ENCODE data around the gene AXIN1. TPM values are rescaled to one million over a fixed set of nuclear protein-coding genes. Genes with fewer than 3 reads are reported as not detected.

AXIN1 gene
- total RNA-seq, 2 experiments from 2014 or later, result 20.0 to 23.8 TPM

- no peak overlapping the region for H3K4me3 Mint-ChIP-seq
- POLR2A ChIA-PET, result no interaction called here
- ATAC-seq (no peak), DNase-seq (no peak)
- H3K36me3 Mint-ChIP-seq (ENCODE audit: low read depth), result peaks cover 8% of the 10 kb centered on the region
- H3K27ac Mint-ChIP-seq, result no peak overlapping the region
- H3K4me1 Mint-ChIP-seq, result peaks cover 49% of the 10 kb centered on the region
- H3K9me3 Mint-ChIP-seq (ENCODE audit: low read depth), result no peaks in the 10 kb centered on the region
- CTCF ChIA-PET, result interaction anchor here (0.6 kb wide), 2 partner anchors 107 to 182 kb away, joined by 3 to 4 read pairs; no protein-coding TSS in a partner anchor
- intact Hi-C loops (cut with DNase I, micrococcal nuclease), result no loop called here
- no peaks in the 10 kb centered on the region for H3K27me3 Mint-ChIP-seq
Observed at GRCh38 chr16:321532-321931, 31.0 kb downstream of the AXIN1 start.

- ATAC-seq, result no peak
Observed at GRCh38 chr16:320206-320605, 32.3 kb downstream of the AXIN1 start.

GRCh38 chr16:318628-319027, 33.9 kb downstream of the AXIN1 start:
- no peak overlapping the region for H3K4me3 Mint-ChIP-seq
- intact Hi-C loops (cut with DNase I, micrococcal nuclease), result no loop called here
- ChIA-PET POLR2A (no interaction called here), CTCF (no interaction called here)
- H3K27ac Mint-ChIP-seq, result no peak overlapping the region
- DNase-seq (peak; percentile 38), ATAC-seq (peak; percentile 36)
- no peaks in the 10 kb centered on the region for H3K9me3 Mint-ChIP-seq (ENCODE audit: low read depth)
- peaks cover 29% of the 10 kb centered on the region for H3K4me1 Mint-ChIP-seq
- no peaks in the 10 kb centered on the region for H3K27me3 Mint-ChIP-seq
- H3K36me3 Mint-ChIP-seq (ENCODE audit: low read depth), result peaks cover 7% of the 10 kb centered on the region

More at GRCh38 chr16:320206-320605, 32.3 kb downstream of the AXIN1 start:
- intact Hi-C loops (cut with DNase I, micrococcal nuclease), result no loop called here
- DNase-seq, result no peak
- H3K27ac Mint-ChIP-seq, result no peak overlapping the region
- ChIA-PET CTCF (interaction anchor here (0.6 kb wide), 1 partner anchor 137 kb away, joined by 3 read pairs; no protein-coding TSS in a partner anchor), POLR2A (no interaction called here)
- H3K4me1 Mint-ChIP-seq, result peaks cover 40% of the 10 kb centered on the region
- H3K4me3 Mint-ChIP-seq, result no peak overlapping the region
- peaks cover 7% of the 10 kb centered on the region for H3K36me3 Mint-ChIP-seq (ENCODE audit: low read depth)
- H3K27me3 Mint-ChIP-seq, result no peaks in the 10 kb centered on the region
- no peaks in the 10 kb centered on the region for H3K9me3 Mint-ChIP-seq (ENCODE audit: low read depth)

- no peak for ATAC-seq
Observed at GRCh38 chr16:317583-317982, 34.9 kb downstream of the AXIN1 start.

GRCh38 chr16:316741-317464, 35.6 kb downstream of the AXIN1 start:
- ChIA-PET CTCF (no interaction called here), POLR2A (no interaction called here)
- Mint-ChIP-seq H3K4me3 (no peak overlapping the region), H3K4me1 (peaks cover 25% of the 10 kb centered on the region), H3K36me3 (ENCODE audit: low read depth) (peaks cover 11% of the 10 kb centered on the region), H3K9me3 (ENCODE audit: low read depth) (no peaks in the 10 kb centered on the region), H3K27ac (no peak overlapping the region), H3K27me3 (no peaks in the 10 kb centered on the region)
- ATAC-seq (no peak), DNase-seq (no peak)
- intact Hi-C loops (cut with DNase I, micrococcal nuclease), result no loop called here

More at GRCh38 chr16:317583-317982, 34.9 kb downstream of the AXIN1 start:
- H3K4me3 Mint-ChIP-seq, result no peak overlapping the region
- POLR2A ChIA-PET, result no interaction called here
- intact Hi-C loops (cut with DNase I, micrococcal nuclease), result no loop called here
- no peaks in the 10 kb centered on the region for H3K27me3 Mint-ChIP-seq
- H3K27ac Mint-ChIP-seq, result peak overlapping the region; percentile 47
- no peak for DNase-seq
- H3K4me1 Mint-ChIP-seq, result peaks cover 25% of the 10 kb centered on the region
- CTCF ChIA-PET, result no interaction called here
- peaks cover 7% of the 10 kb centered on the region for H3K36me3 Mint-ChIP-seq (ENCODE audit: low read depth)
- H3K9me3 Mint-ChIP-seq (ENCODE audit: low read depth), result no peaks in the 10 kb centered on the region

GRCh38 chr16:314795-315299, 37.7 kb downstream of the AXIN1 start:
- ChIA-PET POLR2A (interaction anchor here (0.7 kb wide), 1 partner anchor 263 kb away, joined by 3 read pairs; no protein-coding TSS in a partner anchor), CTCF (no interaction called here)
- H3K4me1 Mint-ChIP-seq, result peaks cover 19% of the 10 kb centered on the region

GRCh38 chr16:314351-314750, 38.2 kb downstream of the AXIN1 start:
- no peak for DNase-seq
- intact Hi-C loops (cut with DNase I, micrococcal nuclease), result no loop called here
- H3K27ac Mint-ChIP-seq, result no peak overlapping the region
- no peak for ATAC-seq
- peaks cover 16% of the 10 kb centered on the region for H3K4me1 Mint-ChIP-seq
- H3K27me3 Mint-ChIP-seq, result no peaks in the 10 kb centered on the region
- ChIA-PET POLR2A (no interaction called here), CTCF (interaction anchor here (0.8 kb wide), 1 partner anchor 12 kb away, joined by 3 read pairs; no protein-coding TSS in a partner anchor)
- H3K4me3 Mint-ChIP-seq, result no peak overlapping the region
- peaks cover 8% of the 10 kb centered on the region for H3K36me3 Mint-ChIP-seq (ENCODE audit: low read depth)
- H3K9me3 Mint-ChIP-seq (ENCODE audit: low read depth), result no peaks in the 10 kb centered on the region

More at GRCh38 chr16:314795-315299, 37.7 kb downstream of the AXIN1 start:
- Mint-ChIP-seq H3K9me3 (ENCODE audit: low read depth) (no peaks in the 10 kb centered on the region), H3K27me3 (no peaks in the 10 kb centered on the region), H3K27ac (no peak overlapping the region), H3K4me3 (no peak overlapping the region), H3K36me3 (ENCODE audit: low read depth) (peaks cover 11% of the 10 kb centered on the region)
- ATAC-seq (no peak), DNase-seq (no peak)
- intact Hi-C loops (cut with DNase I, micrococcal nuclease), result no loop called here

- CTCF ChIA-PET, result no interaction called here
- Mint-ChIP-seq H3K9me3 (ENCODE audit: low read depth) (no peaks in the 10 kb centered on the region), H3K4me1 (peaks cover 6% of the 10 kb centered on the region), H3K27me3 (no peaks in the 10 kb centered on the region), H3K4me3 (no peak overlapping the region), H3K36me3 (ENCODE audit: low read depth) (peaks cover 6% of the 10 kb centered on the region), H3K27ac (no peak overlapping the region)
- DNase-seq (no peak), ATAC-seq (no peak)
- intact Hi-C loops (cut with DNase I, micrococcal nuclease), result no loop called here
- POLR2A ChIA-PET, result no interaction called here
Observed at GRCh38 chr16:311725-312124, 40.8 kb downstream of the AXIN1 start.

GRCh38 chr16:309476-309875, 43.0 kb downstream of the AXIN1 start:
- Mint-ChIP-seq H3K4me1 (peaks cover 2% of the 10 kb centered on the region), H3K36me3 (ENCODE audit: low read depth) (peaks cover 14% of the 10 kb centered on the region), H3K4me3 (no peak overlapping the region), H3K27ac (no peak overlapping the region), H3K27me3 (no peaks in the 10 kb centered on the region), H3K9me3 (ENCODE audit: low read depth) (no peaks in the 10 kb centered on the region)
- intact Hi-C loops (cut with DNase I, micrococcal nuclease), result no loop called here
- ChIA-PET CTCF (interaction anchor here (1.1 kb wide), 1 partner anchor 202 kb away, joined by 4 read pairs; no protein-coding TSS in a partner anchor), POLR2A (interaction anchor here (0.5 kb wide), 1 partner anchor 75 kb away, joined by 3 read pairs; the partner anchor contains the start of gene FAM234A)
- ATAC-seq, result peak; percentile 57
- DNase-seq, result peak; percentile 19

- no peaks in the 10 kb centered on the region for H3K9me3 Mint-ChIP-seq (ENCODE audit: low read depth)
- DNase-seq (no peak), ATAC-seq (no peak)
- intact Hi-C loops (cut with DNase I, micrococcal nuclease), result no loop called here
- H3K4me3 Mint-ChIP-seq, result no peak overlapping the region
- no peak overlapping the region for H3K27ac Mint-ChIP-seq
- H3K4me1 Mint-ChIP-seq, result peaks cover 2% of the 10 kb centered on the region
- CTCF ChIA-PET, result interaction anchor here (0.7 kb wide), 1 partner anchor 98 kb away, joined by 3 read pairs; no protein-coding TSS in a partner anchor
- H3K36me3 Mint-ChIP-seq (ENCODE audit: low read depth), result peaks cover 19% of the 10 kb centered on the region
- no peaks in the 10 kb centered on the region for H3K27me3 Mint-ChIP-seq
- POLR2A ChIA-PET, result no interaction called here
Observed at GRCh38 chr16:307691-308312, 44.7 kb downstream of the AXIN1 start.

GRCh38 chr16:306911-307370, 45.6 kb downstream of the AXIN1 start:
- Mint-ChIP-seq H3K27me3 (no peaks in the 10 kb centered on the region), H3K27ac (no peak overlapping the region), H3K36me3 (ENCODE audit: low read depth) (peaks cover 17% of the 10 kb centered on the region), H3K4me3 (no peak overlapping the region), H3K4me1 (peaks cover 2% of the 10 kb centered on the region), H3K9me3 (ENCODE audit: low read depth) (no peaks in the 10 kb centered on the region)
- CTCF ChIA-PET, result interaction anchor here (0.6 kb wide), 1 partner anchor 219 kb away, joined by 3 read pairs; no protein-coding TSS in a partner anchor
- intact Hi-C loops (cut with DNase I, micrococcal nuclease), result no loop called here
- POLR2A ChIA-PET, result no interaction called here
- no peak for ATAC-seq
- DNase-seq, result no peak

Data from activated CD4-positive, alpha-beta T cell treated with anti-CD3 and anti-CD28 coated beads for 36 hours (primary cell).